CD1c-positive myeloid dendritic cell (primary cell): Measurements from ENCODE around the gene NUP214.
"Not testable (repeated sequence)": the region's sequence is repeated elsewhere in the genome, so short reads cannot be mapped to it uniquely, and the experiment has no call there.

ENCODE experiments used
- DNase-seq: peaks from one replicate; pipeline ENCODE4 v3.0.0-alpha.2; 2016; ENCODE audit errors: extremely low spot score

The NUP214 gene

DNA sequence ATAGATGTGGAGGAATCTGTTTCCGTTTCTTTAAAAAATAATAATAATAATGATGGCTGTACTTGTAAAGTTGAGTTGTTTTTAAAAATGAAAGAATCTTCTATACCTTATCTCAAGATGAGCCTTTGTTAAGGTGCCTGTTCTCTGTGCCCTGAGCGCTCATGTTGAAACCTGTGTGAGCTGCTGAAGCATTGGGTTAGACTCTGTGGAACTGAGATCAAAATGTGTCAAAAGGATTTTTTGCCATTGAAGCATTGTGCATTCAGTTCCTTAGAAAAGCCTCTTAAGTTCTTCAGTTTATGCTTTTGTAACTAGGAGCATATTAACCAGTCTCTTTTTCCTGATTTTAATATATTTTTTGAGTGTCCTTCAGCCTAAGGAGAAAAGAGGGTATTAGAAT is 67.7 kb downstream of the NUP214 start:
- no peak for DNase-seq

- DNase-seq: no peak
Measured at GRCh38 chr9:131194762-131195161, 69.4 kb downstream of the NUP214 start.

- DNase-seq: no peak
Measured at GRCh38 chr9:131197160-131197911, 72.0 kb downstream of the NUP214 start.

DNA sequence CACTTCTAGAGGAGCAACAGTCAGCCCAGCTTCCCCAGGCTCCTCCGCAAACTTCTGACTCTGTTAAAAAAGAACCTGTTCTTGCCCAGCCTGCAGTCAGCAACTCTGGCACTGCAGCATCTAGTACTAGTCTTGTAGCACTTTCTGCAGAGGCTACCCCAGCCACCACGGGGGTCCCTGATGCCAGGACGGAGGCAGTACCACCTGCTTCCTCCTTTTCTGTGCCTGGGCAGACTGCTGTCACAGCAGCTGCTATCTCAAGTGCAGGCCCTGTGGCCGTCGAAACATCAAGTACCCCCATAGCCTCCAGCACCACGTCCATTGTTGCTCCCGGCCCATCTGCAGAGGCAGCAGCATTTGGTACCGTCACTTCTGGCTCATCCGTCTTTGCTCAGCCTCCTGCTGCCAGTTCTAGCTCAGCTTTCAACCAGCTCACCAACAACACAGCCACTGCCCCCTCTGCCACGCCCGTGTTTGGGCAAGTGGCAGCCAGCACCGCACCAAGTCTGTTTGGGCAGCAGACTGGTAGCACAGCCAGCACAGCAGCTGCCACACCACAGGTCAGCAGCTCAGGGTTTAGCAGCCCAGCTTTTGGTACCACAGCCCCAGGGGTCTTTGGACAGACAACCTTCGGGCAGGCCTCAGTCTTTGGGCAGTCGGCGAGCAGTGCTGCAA is 72.8 kb downstream of the NUP214 start:
- DNase-seq: no peak

GRCh38 chr9:131201856-131202255 is 76.5 kb downstream of the NUP214 start:
- no peak for DNase-seq

DNA sequence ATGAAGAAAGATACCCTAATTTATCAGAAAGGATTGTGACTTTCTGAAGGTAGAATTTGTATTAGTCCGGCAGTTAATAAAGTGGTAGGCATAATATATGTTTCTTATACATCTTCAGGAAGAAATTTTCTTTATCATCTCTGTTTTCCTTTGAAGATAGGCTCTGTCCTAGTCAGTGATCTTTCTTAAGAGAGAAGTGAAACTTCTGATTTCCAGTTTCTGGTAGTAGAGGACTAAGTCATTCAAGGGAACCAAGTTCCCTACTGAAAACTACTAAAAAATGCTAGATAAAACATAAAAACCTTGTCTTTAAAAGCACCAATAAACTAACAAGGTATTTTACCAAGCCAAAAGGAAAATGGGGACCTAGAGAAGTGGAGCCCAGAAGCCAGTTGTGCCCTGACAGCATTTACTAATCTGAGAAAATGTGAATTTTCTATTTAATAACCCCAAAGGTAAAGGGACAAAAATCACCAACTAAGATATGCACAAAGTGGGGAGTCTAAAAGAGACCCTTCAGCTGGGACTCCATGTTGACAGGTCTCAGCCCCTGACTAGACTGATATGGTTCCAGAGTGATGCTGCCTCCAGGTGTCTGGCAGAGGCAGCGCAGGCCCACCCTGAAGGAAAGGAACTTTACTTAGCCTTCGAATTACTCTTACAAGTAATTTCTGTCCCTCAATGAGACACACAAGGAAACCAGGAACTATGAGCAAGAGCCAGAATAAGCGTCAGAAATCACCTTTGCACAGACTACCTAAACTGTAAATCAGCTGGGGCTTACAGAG is 78.2 kb downstream of the NUP214 start:
- DNase-seq: peak; percentile 61

DNA sequence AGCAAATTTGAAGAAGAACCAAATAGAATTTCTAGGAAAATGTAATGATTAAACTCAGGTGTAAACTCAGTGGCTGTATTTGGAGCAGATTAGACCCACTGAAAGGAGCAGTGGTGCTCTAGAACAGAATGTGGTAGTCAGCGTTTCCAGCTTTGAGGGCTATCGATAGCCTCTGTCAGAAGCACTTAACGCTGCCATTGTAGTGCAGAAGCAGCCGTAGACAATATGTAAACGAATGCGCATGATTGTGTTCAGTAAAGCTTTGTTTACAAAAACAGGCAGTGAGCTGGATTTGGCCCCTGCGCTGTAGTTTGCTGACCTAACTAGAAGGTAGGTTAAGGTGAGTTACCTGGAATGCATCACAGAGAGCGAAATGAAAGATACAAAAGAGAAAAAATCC is 78.9 kb downstream of the NUP214 start:
- no peak for DNase-seq

- no peak for DNase-seq
Measured at GRCh38 chr9:131206495-131206894, 81.1 kb downstream of the NUP214 start.

GRCh38 chr9:131211920-131212319 is 86.5 kb downstream of the NUP214 start:
- not testable (repeated sequence) for DNase-seq

- no peak for DNase-seq
Measured at GRCh38 chr9:131214286-131214856, 89.0 kb downstream of the NUP214 start.

GRCh38 chr9:131214876-131215275 is 89.5 kb downstream of the NUP214 start:
- no peak for DNase-seq

GRCh38 chr9:131216806-131217205 is 91.4 kb downstream of the NUP214 start:
- no peak for DNase-seq

- DNase-seq: no peak
Measured at GRCh38 chr9:131217331-131218031, 92.1 kb downstream of the NUP214 start.

DNA sequence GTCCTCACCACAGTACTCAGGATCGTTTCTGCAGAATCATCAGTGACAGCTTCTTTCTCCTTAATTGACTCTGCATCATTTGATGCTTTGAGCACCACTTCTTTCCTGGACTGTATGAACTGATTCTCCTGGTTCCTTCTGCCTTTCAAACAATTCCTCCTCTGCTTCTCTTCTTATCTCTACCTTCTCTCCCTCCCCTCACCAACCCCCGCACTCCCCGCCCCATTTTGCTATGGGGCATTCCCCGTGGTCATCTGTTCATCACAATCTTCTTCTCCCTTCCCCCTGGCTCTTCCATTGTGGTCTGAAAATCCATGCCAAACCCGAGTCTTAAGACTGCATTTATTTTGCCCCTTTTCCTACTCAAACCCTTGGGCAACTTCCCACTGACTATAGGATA is 93.0 kb downstream of the NUP214 start:
- DNase-seq: no peak

GRCh38 chr9:131220485-131220884 is 95.1 kb downstream of the NUP214 start:
- no peak for DNase-seq

DNA sequence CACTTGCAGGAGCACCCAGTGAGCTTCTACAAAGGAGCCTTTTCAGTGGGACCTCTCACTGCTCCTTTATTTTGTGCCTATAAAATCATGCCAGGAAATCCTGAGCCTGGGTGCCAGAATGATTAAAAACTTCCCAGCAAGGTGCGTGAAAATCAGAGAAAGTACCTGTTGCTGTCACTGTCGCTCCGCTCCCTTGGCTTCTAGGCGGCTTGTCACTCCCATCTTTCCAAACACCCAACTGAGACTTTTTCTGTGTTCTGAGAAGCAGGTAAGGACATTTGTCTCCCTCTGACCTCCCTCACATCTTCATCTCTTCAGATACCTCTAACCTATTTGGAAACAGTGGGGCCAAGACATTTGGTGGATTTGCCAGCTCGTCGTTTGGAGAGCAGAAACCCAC is 97.1 kb downstream of the NUP214 start:
- no peak for DNase-seq

GRCh38 chr9:131226226-131226625 is 100.8 kb downstream of the NUP214 start:
- DNase-seq: no peak

DNA sequence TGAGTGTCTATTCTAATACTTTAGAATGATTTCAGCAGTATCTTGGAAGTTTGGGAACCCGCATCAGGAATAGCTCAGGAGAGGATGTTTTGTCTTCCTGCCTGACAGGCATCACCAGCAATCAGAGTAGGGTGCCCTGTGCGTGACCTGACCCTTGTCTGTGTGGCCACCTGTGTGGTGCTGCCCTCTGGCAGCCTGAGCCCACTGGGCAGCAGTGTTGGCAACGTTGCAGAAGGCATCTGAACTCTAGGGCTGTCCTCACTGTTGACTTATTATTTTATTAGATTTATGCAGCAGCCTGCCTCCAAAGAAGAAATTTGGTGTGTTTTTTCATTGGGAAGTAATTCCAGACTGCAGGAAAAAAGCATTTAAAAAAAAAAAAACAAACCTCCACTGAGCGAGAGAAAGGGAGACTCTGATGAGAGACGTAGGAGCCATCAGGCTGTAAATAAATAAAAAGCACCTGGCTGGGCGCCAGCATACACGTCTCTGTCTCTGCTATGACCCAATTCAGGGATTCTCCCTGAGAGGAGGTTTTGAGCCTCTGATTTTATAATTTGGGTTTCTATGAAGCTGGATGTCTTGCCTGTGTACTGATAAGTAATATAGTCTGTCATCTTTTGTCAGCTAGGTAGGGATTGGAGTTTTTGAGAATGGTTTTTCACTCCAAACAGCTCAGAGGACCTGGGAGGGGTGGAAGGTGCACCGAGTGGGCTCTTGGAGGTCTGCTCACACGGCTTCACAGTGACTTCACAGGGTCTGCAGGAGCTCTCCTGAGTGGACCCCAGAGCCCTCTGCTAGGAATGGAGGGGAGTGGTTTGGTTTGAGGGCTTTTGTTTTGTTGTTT is 101.9 kb downstream of the NUP214 start:
- peak; percentile 26 for DNase-seq

DNA sequence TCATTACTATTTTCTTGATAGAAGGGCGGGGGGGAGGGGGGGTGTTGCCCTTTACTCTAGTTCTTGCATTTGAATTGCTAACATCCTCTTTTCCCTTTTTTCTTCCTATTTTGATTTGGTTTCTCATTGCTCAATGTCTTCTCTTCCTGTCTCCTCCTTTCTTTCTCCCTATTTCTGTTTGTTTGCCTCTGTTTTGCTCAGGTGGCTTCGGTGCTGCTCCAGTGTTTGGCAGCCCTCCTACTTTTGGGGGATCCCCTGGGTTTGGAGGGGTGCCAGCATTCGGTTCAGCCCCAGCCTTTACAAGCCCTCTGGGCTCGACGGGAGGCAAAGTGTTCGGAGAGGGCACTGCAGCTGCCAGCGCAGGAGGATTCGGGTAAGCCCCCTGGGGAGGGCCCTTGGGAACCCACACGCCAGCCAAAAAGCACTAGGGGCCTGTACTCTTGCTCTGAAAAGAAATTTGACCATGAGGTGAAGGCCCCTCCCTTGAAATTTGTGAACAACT is 102.6 kb downstream of the NUP214 start:
- peak; percentile 33 for DNase-seq

DNA sequence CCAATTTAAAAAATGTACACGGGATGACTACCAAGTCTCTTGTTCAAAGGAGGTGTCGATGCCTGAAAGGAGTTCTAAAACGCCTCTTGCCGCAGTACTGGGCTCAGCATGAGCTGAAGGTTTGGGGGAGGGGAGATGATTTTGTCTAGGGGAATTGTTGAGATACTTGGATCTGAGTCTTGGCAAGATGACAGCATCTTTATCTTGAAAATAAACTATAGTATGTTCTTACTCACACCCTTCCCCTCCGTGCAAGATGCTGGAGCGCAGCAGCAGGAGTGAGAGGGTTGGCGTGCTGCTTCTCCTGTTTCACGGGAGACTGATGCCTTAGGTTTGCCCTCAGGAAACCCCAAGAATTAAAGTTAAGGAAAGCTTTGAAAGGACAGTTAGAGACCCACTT is 103.6 kb downstream of the NUP214 start:
- DNase-seq: no peak

DNA sequence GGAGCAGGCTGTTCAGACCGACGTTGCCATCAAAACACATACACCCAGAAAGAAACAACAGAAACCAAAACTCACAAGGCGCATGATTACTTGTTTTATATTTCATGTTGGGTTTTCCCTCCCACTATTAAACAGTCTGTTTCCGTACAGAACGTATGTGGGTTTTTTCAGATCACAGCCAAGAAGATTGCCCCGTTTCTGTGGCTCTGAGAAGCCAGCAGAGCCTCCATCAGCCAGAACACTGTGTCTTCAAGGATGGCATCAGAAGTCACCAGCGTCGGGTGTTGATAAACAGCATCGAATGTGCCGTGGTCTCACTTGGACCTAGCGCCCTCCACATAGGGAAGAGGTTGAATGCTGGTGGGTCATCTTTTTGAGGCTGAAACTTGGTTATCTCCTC is 108.2 kb downstream of the NUP214 start:
- DNase-seq: no peak
